ENCODE results near the gene ROBO2.

DNA sequence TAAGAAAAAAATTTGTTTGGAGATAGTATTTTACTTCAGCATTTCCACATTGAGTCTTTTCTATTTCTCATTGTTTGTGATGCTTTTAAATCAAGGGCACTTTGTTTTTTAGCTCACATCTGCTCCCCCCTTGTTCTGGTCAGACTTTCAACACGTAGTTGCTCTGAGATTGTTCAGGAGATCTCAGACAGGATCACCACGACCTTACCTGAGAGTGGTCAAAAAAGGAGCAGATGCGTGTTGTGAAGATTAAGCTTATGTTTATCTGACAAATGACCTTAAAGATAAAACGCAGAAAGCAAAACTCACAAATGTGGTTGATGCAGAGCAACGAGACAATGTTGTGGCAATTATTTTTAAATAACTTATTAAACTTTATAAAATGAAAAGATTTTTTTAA lies 298.3 kb downstream of the ROBO2 start:
- TF ChIP-seq POLR2AphosphoS5 (IDR thresholded peaks at IDR 0.05; ENCODE audit: low read depth), result no peak
- TF ChIP-seq, protein P1, sequence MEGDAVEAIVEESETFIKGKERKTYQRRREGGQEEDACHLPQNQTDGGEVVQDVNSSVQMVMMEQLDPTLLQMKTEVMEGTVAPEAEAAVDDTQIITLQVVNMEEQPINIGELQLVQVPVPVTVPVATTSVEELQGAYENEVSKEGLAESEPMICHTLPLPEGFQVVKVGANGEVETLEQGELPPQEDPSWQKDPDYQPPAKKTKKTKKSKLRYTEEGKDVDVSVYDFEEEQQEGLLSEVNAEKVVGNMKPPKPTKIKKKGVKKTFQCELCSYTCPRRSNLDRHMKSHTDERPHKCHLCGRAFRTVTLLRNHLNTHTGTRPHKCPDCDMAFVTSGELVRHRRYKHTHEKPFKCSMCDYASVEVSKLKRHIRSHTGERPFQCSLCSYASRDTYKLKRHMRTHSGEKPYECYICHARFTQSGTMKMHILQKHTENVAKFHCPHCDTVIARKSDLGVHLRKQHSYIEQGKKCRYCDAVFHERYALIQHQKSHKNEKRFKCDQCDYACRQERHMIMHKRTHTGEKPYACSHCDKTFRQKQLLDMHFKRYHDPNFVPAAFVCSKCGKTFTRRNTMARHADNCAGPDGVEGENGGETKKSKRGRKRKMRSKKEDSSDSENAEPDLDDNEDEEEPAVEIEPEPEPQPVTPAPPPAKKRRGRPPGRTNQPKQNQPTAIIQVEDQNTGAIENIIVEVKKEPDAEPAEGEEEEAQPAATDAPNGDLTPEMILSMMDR (IDR thresholded peaks at IDR 0.05; ENCODE audit: insufficient read depth, low read length), result no peak
